H1 (cell line): Measurements from ENCODE around the gene EPHA6. TPM values are rescaled to one million over a fixed set of nuclear protein-coding genes. Genes with fewer than 3 reads are reported as not detected.

Source experiments
- CTCF ChIA-PET: fragments of 300-600 bp; sonication (Branson Sonifier 250); formaldehyde crosslinking; loops from one replicate; lab custom pipeline; 2021; ENCODE audit not compliant: partially characterized antibody; lab: Charles Lee
- POLR2A ChIA-PET: fragments of 300-600 bp; sonication (Branson Sonifier 250); formaldehyde crosslinking; loops from one replicate; lab custom pipeline; 2021; ENCODE audit warnings: inconsistent platforms; ENCODE audit not compliant: partially characterized antibody; lab: Charles Lee
- DNase-seq, 2 experiments: peaks; one replicate each; pipeline versions ENCODE4 v3.0.0 to v3.0.0-alpha.2; 2010 to 2022; ENCODE audit warnings: low spot score in 2 of 2, low read depth in 1 of 2, mixed read lengths in 1 of 2
- FAIRE-seq: peaks from 2 replicates; lab custom pipeline; 2011; peaks lifted over from hg19 to GRCh38; lab: Jason Lieb, UNC
- H2AFZ ChIP-seq: 2 replicates; pipeline ENCODE4 v1.8.1; 2012; ENCODE audit warnings: low read length, inconsistent platforms
- H2AK5ac ChIP-seq: 2 replicates; pipeline ENCODE4 v1.6.1; 2013; ENCODE audit warnings: low read depth, low read length
- H2BK120ac ChIP-seq: replicated peaks from 2 replicates; pipeline ENCODE3; 2013; ENCODE audit warnings: low read depth, low read length, inconsistent platforms
- H2BK12ac ChIP-seq: 2 replicates; pipeline ENCODE4 v1.6.1; 2013; ENCODE audit warnings: low read depth, low read length
- H2BK15ac ChIP-seq: 2 replicates; pipeline ENCODE4 v1.6.1; 2013; ENCODE audit warnings: low read length
- H2BK20ac ChIP-seq: 2 replicates; pipeline ENCODE4 v1.6.1; 2013; ENCODE audit warnings: low read length
- H2BK5ac ChIP-seq: 2 replicates; pipeline ENCODE4 v1.6.1; 2013; ENCODE audit warnings: low read depth, low read length
- H3K14ac ChIP-seq: 2 replicates; pipeline ENCODE4 v1.6.1; 2013; ENCODE audit warnings: inconsistent platforms; ENCODE audit not compliant: insufficient read length
- H3K18ac ChIP-seq: 2 replicates; pipeline ENCODE4 v1.6.1; 2013; ENCODE audit warnings: low read length; ENCODE audit errors: extremely low read depth
- H3K23ac ChIP-seq: 2 replicates; pipeline ENCODE4 v1.6.1; 2013; ENCODE audit warnings: inconsistent platforms; ENCODE audit not compliant: insufficient read length
- H3K23me2 ChIP-seq: 2 replicates; pipeline ENCODE4 v1.6.1; 2013; ENCODE audit warnings: low read depth, low read length
- H3K27ac ChIP-seq: 2 replicates; pipeline ENCODE4 v1.6.1; 2011; ENCODE audit warnings: low read depth, low read length, inconsistent platforms
- H3K27me3 ChIP-seq, 4 experiments: replicated peaks in 1 of 4; 1 replicate in 1 of 4; 2 replicates in 3 of 4; pipeline versions ENCODE4 v1.6.1 to v1.8.1; 2011 to 2013; ENCODE audit warnings: low read length in 3 of 4, mild to moderate bottlenecking in 3 of 4, inconsistent platforms in 2 of 4, mixed read lengths in 2 of 4, moderate library complexity in 1 of 4; ENCODE audit not compliant: control insufficient read depth in 3 of 4, insufficient read depth in 3 of 4; ENCODE audit errors: extremely low read depth in 1 of 4
- H3K36me3 ChIP-seq, 4 experiments: 2 replicates each; pipeline versions ENCODE4 v1.6.1 to v1.8.1; 2011 to 2013; ENCODE audit warnings: mild to moderate bottlenecking in 4 of 4, low read length in 3 of 4, moderate library complexity in 2 of 4, control low read depth in 1 of 4, inconsistent platforms in 1 of 4; ENCODE audit not compliant: insufficient read depth in 4 of 4, control insufficient read depth in 2 of 4
- H3K4ac ChIP-seq: replicated peaks from 2 replicates; pipeline ENCODE3; 2013; ENCODE audit warnings: low read length, low read depth, mixed read lengths, inconsistent platforms; ENCODE audit not compliant: insufficient read length
- H3K4me1 ChIP-seq, 4 experiments: replicated peaks in 1 of 4; 1 replicate in 1 of 4; 2 replicates in 3 of 4; pipeline versions ENCODE4 v1.6.1 to v1.8.1; 2011 to 2013; ENCODE audit warnings: low read length in 3 of 4, inconsistent platforms in 2 of 4, mixed read lengths in 1 of 4; ENCODE audit not compliant: insufficient read depth in 4 of 4, control insufficient read depth in 3 of 4
- H3K4me2 ChIP-seq, 2 experiments: 2 replicates each; pipeline versions ENCODE4 v1.6.1 to v1.8.1; 2011 to 2013; ENCODE audit warnings: low read depth in 2 of 2, low read length in 2 of 2, control low read depth in 1 of 2, inconsistent platforms in 1 of 2, mild to moderate bottlenecking in 1 of 2; ENCODE audit not compliant: insufficient read depth in 1 of 2
- H3K4me3 ChIP-seq, 4 experiments: fragments of 200-600, 300-600 bp in 1 of 4; sonication (generic), shearing (Covaris generic), sonication (Bioruptor Twin) in 1 of 4; 2 replicates each; pipeline versions ENCODE4 v1.5.1 to v1.8.1; 2011 to 2016; ENCODE audit warnings: low read length in 4 of 4, low read depth in 3 of 4, control low read depth in 2 of 4, inconsistent platforms in 2 of 4, mild to moderate bottlenecking in 2 of 4, mixed read lengths in 1 of 4, moderate library complexity in 1 of 4; ENCODE audit not compliant: insufficient read depth in 2 of 4; ENCODE audit errors: extremely low read depth in 1 of 4
- H3K56ac ChIP-seq: replicated peaks from 2 replicates; pipeline ENCODE3; 2013; ENCODE audit warnings: low read depth, mild to moderate bottlenecking, mixed read lengths, low read length, inconsistent platforms; ENCODE audit not compliant: insufficient read length
- H3K79me1 ChIP-seq: 2 replicates; pipeline ENCODE4 v1.6.1; 2013; ENCODE audit warnings: low read depth, low read length, control low read depth
- H3K79me2 ChIP-seq, 2 experiments: 2 replicates each; pipeline versions ENCODE4 v1.6.1 to v1.8.1; 2012 to 2013; ENCODE audit warnings: low read length in 2 of 2, mild to moderate bottlenecking in 2 of 2, inconsistent platforms in 1 of 2; ENCODE audit not compliant: insufficient read depth in 2 of 2, control insufficient read depth in 1 of 2
- H3K9ac ChIP-seq, 4 experiments: replicated peaks in 1 of 4; 1 replicate in 1 of 4; 2 replicates in 3 of 4; pipeline versions ENCODE4 v1.6.1 to v1.8.1; 2011 to 2013; ENCODE audit warnings: low read depth in 3 of 4, low read length in 3 of 4, control low read depth in 2 of 4, mild to moderate bottlenecking in 2 of 4, moderate library complexity in 2 of 4, inconsistent platforms in 1 of 4; ENCODE audit errors: extremely low read depth in 1 of 4
- H3K9me3 ChIP-seq, 2 experiments: 2 replicates each; pipeline versions ENCODE4 v1.6.1 to v1.8.1; 2012 to 2013; ENCODE audit warnings: mild to moderate bottlenecking in 2 of 2, moderate library complexity in 2 of 2, control low read depth in 1 of 2, inconsistent platforms in 1 of 2, low read depth in 1 of 2, low read length in 1 of 2, mixed read lengths in 1 of 2; ENCODE audit not compliant: insufficient read depth in 2 of 2
- H4K20me1 ChIP-seq, 2 experiments: replicated peaks in 1 of 2; 2 replicates each; pipeline versions ENCODE3 to v1.8.1; 2011 to 2013; ENCODE audit warnings: inconsistent platforms in 2 of 2, low read length in 2 of 2, mild to moderate bottlenecking in 1 of 2; ENCODE audit not compliant: insufficient read depth in 2 of 2, control insufficient read depth in 1 of 2
- H4K5ac ChIP-seq: 2 replicates; pipeline ENCODE4 v1.6.1; 2013; ENCODE audit warnings: low read length, low read depth, mixed read lengths, inconsistent platforms; ENCODE audit not compliant: insufficient read length
- H4K8ac ChIP-seq: 2 replicates; pipeline ENCODE4 v1.8.0; 2013; ENCODE audit warnings: mild to moderate bottlenecking, moderate library complexity, low read length, inconsistent platforms; ENCODE audit not compliant: insufficient read depth; ENCODE audit errors: extremely low read depth
- H4K91ac ChIP-seq: replicated peaks from 2 replicates; pipeline ENCODE3; 2013; ENCODE audit warnings: low read length, mixed read lengths, inconsistent platforms; ENCODE audit not compliant: insufficient read length
- EP300 ChIP-seq, 2 experiments: IDR thresholded peaks; 1 replicate in 1 of 2; 2 replicates in 1 of 2; pipeline ENCODE4 v1.6.1; 2011 to 2012; ENCODE audit warnings: low read depth in 2 of 2, low read length in 2 of 2, mild to moderate bottlenecking in 2 of 2, borderline replicate concordance in 1 of 2, inconsistent platforms in 1 of 2, moderate library complexity in 1 of 2
- KDM4A ChIP-seq: IDR thresholded peaks from one replicate; pipeline ENCODE4 v1.7.1; 2012; ENCODE audit warnings: low read depth, mild to moderate bottlenecking, moderate library complexity, low read length, inconsistent platforms; ENCODE audit not compliant: severe bottlenecking
- SIRT6 ChIP-seq: IDR thresholded peaks from one replicate; pipeline ENCODE4 v1.7.1; 2012; ENCODE audit warnings: low read length, inconsistent platforms
- WGBS, 2 experiments: shearing (Covaris generic) in 1 of 2; methylation state at CpG; one replicate each; pipeline versions ENCODE4 v1.1.6 to v1.1.7; 2013 to 2015; ENCODE audit warnings: low lambda C conversion rate in 2 of 2, mixed read lengths in 2 of 2, inconsistent platforms in 1 of 2, low coverage in 1 of 2, missing lambda C conversion rate in 1 of 2; ENCODE audit not compliant: insufficient replicate concordance in 2 of 2, insufficient coverage in 1 of 2, insufficient read length in 1 of 2; ENCODE audit errors: extremely low coverage in 1 of 2, missing lambda C conversion rate in 1 of 2; 5-methylcytosine and 5-hydroxymethylcytosine counted together
- polyA plus RNA-seq, 7 experiments: library from polyadenylated mRNA; depleted of rRNA in 3 of 7; stranded (reverse) in 5 of 7; unstranded in 2 of 7; fragments of >200 nt in 5 of 7; fragments of 200-250 nt in 2 of 7; gene quantifications; 1 replicate in 5 of 7; 2 replicates in 1 of 7; 4 replicates in 1 of 7; pipeline versions ENCODE4 v1.2.1 to v1.2.3, GENCODE V29; 2011 to 2013; ENCODE audit warnings: missing spikeins in 2 of 7, mixed read lengths in 2 of 7
- total RNA-seq: library from RNA; stranded (reverse); fragmentation: NEBNext Ultra II Directional; extraction: Animal tissue kit (Norgen Biotek cat#: 25700); gene quantifications from 2 replicates; pipeline ENCODE4 v1.2.1, GENCODE V29; 2021
- TF ChIP-seq, protein P1 (sequence below): IDR thresholded peaks from 2 replicates; pipeline ENCODE4 v1.6.1; 2012; ENCODE audit warnings: inconsistent platforms
- TF ChIP-seq, protein P2 (sequence below): IDR thresholded peaks from 2 replicates; pipeline ENCODE4 v1.6.1; 2012; ENCODE audit warnings: low read length, inconsistent platforms

The EPHA6 gene
- total and polyA plus RNA-seq, 2 of the 8 experiments (the other 6 are each of a cell fraction or from before 2014, with no cell fraction given), result 0.83 to 3.2 TPM

DNA sequence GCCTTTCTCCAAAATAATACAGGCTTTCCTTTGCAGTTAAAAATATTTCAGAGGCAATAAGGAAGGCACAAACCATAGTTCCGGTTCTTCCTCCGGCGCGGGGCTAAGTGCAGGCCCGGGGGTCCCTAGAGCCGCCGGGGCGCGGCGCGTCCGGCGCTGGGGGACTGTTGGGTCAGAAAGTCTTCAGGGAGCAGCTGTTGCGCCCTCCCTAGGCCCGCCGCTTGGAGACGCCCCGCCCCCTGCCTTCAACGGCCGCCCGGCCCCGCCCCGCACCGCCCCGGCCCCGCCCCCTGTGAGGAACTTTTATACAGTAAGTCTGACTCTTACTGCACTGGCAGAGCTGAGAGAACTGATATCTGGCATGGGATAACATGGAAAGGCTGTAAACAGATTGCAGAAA lies 667.0 kb downstream of the EPHA6 start:
- H3K4ac ChIP-seq, result no peak overlapping the region
- H3K27me3 ChIP-seq, result no peaks in the 10 kb centered on the region
- no peak overlapping the region for H3K14ac ChIP-seq
- FAIRE-seq, result no peak
- peaks cover 0 to 5% of the 10 kb centered on the region in 2 experiments; a peak in 2 of 4 replicates for H3K9me3 ChIP-seq
- TF ChIP-seq, protein P1, sequence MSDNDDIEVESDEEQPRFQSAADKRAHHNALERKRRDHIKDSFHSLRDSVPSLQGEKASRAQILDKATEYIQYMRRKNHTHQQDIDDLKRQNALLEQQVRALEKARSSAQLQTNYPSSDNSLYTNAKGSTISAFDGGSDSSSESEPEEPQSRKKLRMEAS, result no peak
- TF ChIP-seq EP300 (IDR thresholded peaks at IDR 0.05; ENCODE audit: borderline replicate concordance in 1 of 2, low read depth in 2 of 2, low read length in 2 of 2) (no peak), KDM4A (no peak), SIRT6 (no peak)
- TF ChIP-seq, protein P2, sequence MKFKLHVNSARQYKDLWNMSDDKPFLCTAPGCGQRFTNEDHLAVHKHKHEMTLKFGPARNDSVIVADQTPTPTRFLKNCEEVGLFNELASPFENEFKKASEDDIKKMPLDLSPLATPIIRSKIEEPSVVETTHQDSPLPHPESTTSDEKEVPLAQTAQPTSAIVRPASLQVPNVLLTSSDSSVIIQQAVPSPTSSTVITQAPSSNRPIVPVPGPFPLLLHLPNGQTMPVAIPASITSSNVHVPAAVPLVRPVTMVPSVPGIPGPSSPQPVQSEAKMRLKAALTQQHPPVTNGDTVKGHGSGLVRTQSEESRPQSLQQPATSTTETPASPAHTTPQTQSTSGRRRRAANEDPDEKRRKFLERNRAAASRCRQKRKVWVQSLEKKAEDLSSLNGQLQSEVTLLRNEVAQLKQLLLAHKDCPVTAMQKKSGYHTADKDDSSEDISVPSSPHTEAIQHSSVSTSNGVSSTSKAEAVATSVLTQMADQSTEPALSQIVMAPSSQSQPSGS, result no peak
- no peaks in the 10 kb centered on the region for H3K36me3 ChIP-seq
- H2AFZ ChIP-seq, result no peak overlapping the region
- CTCF ChIA-PET, result no interaction called here
- no peak overlapping the region for H3K9ac ChIP-seq
- H2BK15ac ChIP-seq, result no peak overlapping the region
- no peaks in the 10 kb centered on the region for H3K4me1 ChIP-seq
- no peak overlapping the region for H2BK20ac ChIP-seq
- H3K79me2 ChIP-seq, result no peaks in the 10 kb centered on the region
- no peak overlapping the region for H2BK5ac ChIP-seq
- H2AK5ac ChIP-seq, result no peak overlapping the region
- 100% methylated on average over 5 of the region's 26 CpGs; no CpG with 5 or more reads in 1 of the 2 experiments for WGBS, 2 experiments
- POLR2A ChIA-PET, result no interaction called here
- no peak overlapping the region for H3K4me2 ChIP-seq
- H4K5ac ChIP-seq, result no peak overlapping the region
- H3K79me1 ChIP-seq, result no peaks in the 10 kb centered on the region
- no peak for DNase-seq
- H3K4me3 ChIP-seq, result no peak overlapping the region
- no peak overlapping the region for H3K18ac ChIP-seq
- no peak overlapping the region for H3K27ac ChIP-seq
- no peak overlapping the region for H4K91ac ChIP-seq
- no peak overlapping the region for H4K8ac ChIP-seq
- no peaks in the 10 kb centered on the region for H4K20me1 ChIP-seq
- H3K23ac ChIP-seq, result no peak overlapping the region
- no peaks in the 10 kb centered on the region for H3K23me2 ChIP-seq
- H2BK12ac ChIP-seq, result no peak overlapping the region
- no peak overlapping the region for H3K56ac ChIP-seq
- H2BK120ac ChIP-seq, result no peak overlapping the region
